HEK293T (cell line): ENCODE data around the gene CRTAP.

ENCODE experiments used
- ARNT ChIP-seq: fragments of 450-650 bp; IDR thresholded peaks from 2 replicates; pipeline ENCODE4 v1.6.1; 2017; ENCODE audit warnings: mild to moderate bottlenecking
- BHLHE40 ChIP-seq: fragments of 450-650 bp; IDR thresholded peaks from 2 replicates; pipeline ENCODE4 v1.6.1; 2016; ENCODE audit warnings: mild to moderate bottlenecking, moderate library complexity, borderline replicate concordance
- ELF4 ChIP-seq: fragments of 450-650 bp; IDR thresholded peaks from 2 replicates; pipeline ENCODE4 v1.6.1; 2017; ENCODE audit warnings: antibody characterized with exemption
- FOXA1 ChIP-seq: fragments of 450-650 bp; IDR thresholded peaks from 2 replicates; pipeline ENCODE4 v1.6.1; 2016; ENCODE audit warnings: mild to moderate bottlenecking
- FOXK2 ChIP-seq: fragments of 450-650 bp; IDR thresholded peaks from 2 replicates; pipeline ENCODE4 v1.6.1; 2016; ENCODE audit warnings: mild to moderate bottlenecking
- FOXM1 ChIP-seq: fragments of 450-650 bp; IDR thresholded peaks from 2 replicates; pipeline ENCODE4 v1.6.1; 2017; ENCODE audit warnings: mild to moderate bottlenecking, borderline replicate concordance
- HDGF ChIP-seq: fragments of 450-650 bp; IDR thresholded peaks from 2 replicates; pipeline ENCODE4 v1.6.1; 2017; ENCODE audit warnings: antibody characterized with exemption, borderline replicate concordance
- LEF1 ChIP-seq: fragments of 450-650 bp; IDR thresholded peaks from 2 replicates; pipeline ENCODE4 v1.6.1; 2017; ENCODE audit warnings: mild to moderate bottlenecking, borderline replicate concordance
- SP1 ChIP-seq: fragments of 450-650 bp; IDR thresholded peaks from 2 replicates; pipeline ENCODE4 v1.6.1; 2017
- SUZ12 ChIP-seq: fragments of 450-650 bp; IDR thresholded peaks from 2 replicates; pipeline ENCODE4 v1.6.1; 2016; ENCODE audit warnings: mild to moderate bottlenecking
- ZNF384 ChIP-seq: fragments of 450-650 bp; IDR thresholded peaks from 2 replicates; pipeline ENCODE4 v1.6.1; 2016

DNA sequence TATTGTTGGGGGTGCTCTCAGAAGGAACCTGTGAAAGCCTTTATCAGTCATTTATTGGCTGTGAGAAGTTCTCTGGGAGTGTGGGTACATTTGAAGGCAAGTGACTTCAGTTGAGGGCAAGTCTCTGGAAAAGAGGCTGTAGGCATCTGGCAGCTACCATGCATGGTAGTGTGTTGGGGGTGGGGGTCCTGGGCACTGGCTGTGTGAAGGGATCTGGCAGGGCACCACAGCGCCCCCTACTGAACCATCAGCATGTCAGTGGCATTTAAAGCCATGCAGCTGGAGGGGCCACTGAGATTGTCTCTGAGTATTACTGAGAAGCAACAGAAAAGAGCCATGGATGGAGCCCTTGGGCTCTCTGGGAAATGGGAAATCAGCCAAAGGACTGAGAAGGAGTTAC, 30.6 kb downstream of the CRTAP start:
- TF ChIP-seq SP1 (no peak), FOXM1 (no peak), BHLHE40 (no peak), FOXK2 (no peak), ARNT (no peak), ELF4 (no peak), FOXA1 (no peak), HDGF (no peak), ZNF384 (no peak), LEF1 (no peak), SUZ12 (no peak)
